Measurements from ENCODE around the gene SKIC8.
A peak's percentile ranks its signal among the peaks of the same experiment; 100 is the strongest.

SKIC8 gene

GRCh38 chr15:78266229-78266628 is 33.2 kb downstream of the SKIC8 start:
- no peak overlapping the region for H3K4me3 ChIP-seq
- DNase-seq (ENCODE audit: low spot score), result no peak
- peak overlapping the region; percentile 27 to 64 for H3K27ac ChIP-seq
- no peak for TF ChIP-seq CTCF (IDR thresholded peaks at IDR 0.05)

- H3K4me3 ChIP-seq, result peak overlapping the region; percentile 71
- no peak for TF ChIP-seq CTCF (IDR thresholded peaks at IDR 0.05)
- DNase-seq (ENCODE audit: low spot score), result no peak
- peak overlapping the region; percentile 46 to 64 for H3K27ac ChIP-seq
Observed at GRCh38 chr15:78265752-78266224, 33.6 kb downstream of the SKIC8 start.

- TF ChIP-seq CTCF (IDR thresholded peaks at IDR 0.05), result no peak
Observed at GRCh38 chr15:78265137-78265460, 34.3 kb downstream of the SKIC8 start.

GRCh38 chr15:78264304-78265136 is 34.9 kb downstream of the SKIC8 start, which contains the start of gene DNAJA4:
Gene DNAJA4 (plus strand): TSS chr15:78264562. CDS start chr15:78264764, 202 bp downstream.
- peak within 1 kb of the TSS; percentile 71 for H3K4me3 ChIP-seq

More at GRCh38 chr15:78265137-78265460, 34.3 kb downstream of the SKIC8 start:
- Histone ChIP-seq H3K4me3 (peak overlapping the region; percentile 71), H3K27ac (peak overlapping the region; percentile 46 to 64)
- DNase-seq (ENCODE audit: low spot score), result no peak

GRCh38 chr15:78263907-78264303 is 35.5 kb downstream of the SKIC8 start:
- no peak for DNase-seq (ENCODE audit: low spot score)
- no peak for TF ChIP-seq CTCF (IDR thresholded peaks at IDR 0.05)
- Histone ChIP-seq H3K27ac (peak overlapping the region; percentile 6 to 64), H3K4me3 (peak overlapping the region; percentile 71)

More at GRCh38 chr15:78264304-78265136, 34.9 kb downstream of the SKIC8 start, which contains the start of gene DNAJA4:
- no peak for TF ChIP-seq CTCF (IDR thresholded peaks at IDR 0.05)
- DNase-seq (ENCODE audit: low spot score), result no peak
- peak within 1 kb of the TSS; percentile 46 to 64 for H3K27ac ChIP-seq

- DNase-seq (ENCODE audit: low spot score), result no peak
- TF ChIP-seq CTCF (IDR thresholded peaks at IDR 0.05), result no peak
- H3K4me3 ChIP-seq, result no peak overlapping the region
- H3K27ac ChIP-seq, result no peak overlapping the region
Observed at GRCh38 chr15:78263351-78263781, 36.0 kb downstream of the SKIC8 start.

GRCh38 chr15:78261062-78261461 is 38.3 kb downstream of the SKIC8 start:
- no peak for TF ChIP-seq CTCF (IDR thresholded peaks at IDR 0.05)

More at GRCh38 chr15:78261062-78261461, 38.3 kb downstream of the SKIC8 start:
- DNase-seq (ENCODE audit: low spot score), result no peak
- no peak overlapping the region for H3K4me3 ChIP-seq
- H3K27ac ChIP-seq, result no peak overlapping the region

All from coronary artery (tissue), 2 donors.